SK-N-MC (cell line): Measurements from ENCODE around the gene NAA35.
A peak's percentile ranks its signal among the peaks of the same experiment; 100 is the strongest.

Experiments used
- DNase-seq: peaks from one replicate; pipeline ENCODE4 v3.0.0-alpha.2; 2011; ENCODE audit warnings: low read depth, low spot score
- H3K27ac ChIP-seq: fragments of 200-600 bp; sonication (generic); 2 replicates; pipeline ENCODE4 v1.5.1; 2016; ENCODE audit warnings: mixed run types
- H3K36me3 ChIP-seq: fragments of 200-600 bp; sonication (generic); 2 replicates; pipeline ENCODE4 v1.6.1; 2017; ENCODE audit warnings: antibody characterized with exemption, low read length, mixed read lengths; ENCODE audit not compliant: insufficient read depth
- H3K4me3 ChIP-seq: fragments of 200-600 bp; sonication (generic); 2 replicates; pipeline ENCODE4 v1.5.1; 2016
- H3K9ac ChIP-seq: fragments of 200-600 bp; sonication (generic); 2 replicates; pipeline ENCODE4 v1.8.0; 2017; ENCODE audit warnings: mixed run types, mixed read lengths; ENCODE audit not compliant: insufficient read length
- H3K9me3 ChIP-seq: fragments of 200-600 bp; sonication (generic); 2 replicates; pipeline ENCODE4 v1.6.1; 2017; ENCODE audit warnings: low read depth, mild to moderate bottlenecking, antibody characterized with exemption, low read length, moderate library complexity, mixed read lengths
- EZH2 ChIP-seq: fragments of 200-600 bp; sonication (generic); IDR thresholded peaks from one replicate; pipeline ENCODE4 v1.6.1; 2017; ENCODE audit warnings: antibody characterized with exemption
- FOXP2 ChIP-seq: optimal IDR thresholded peaks from 2 replicates; pipeline ENCODE3; 2011; ENCODE audit warnings: mild to moderate bottlenecking, moderate library complexity; ENCODE audit not compliant: insufficient read depth; ENCODE audit errors: extremely low read length, control extremely low read depth
- POLR2AphosphoS5 ChIP-seq: IDR thresholded peaks from 2 replicates; pipeline ENCODE4 v1.6.1; 2012; ENCODE audit warnings: mild to moderate bottlenecking, low read depth, low read length, borderline replicate concordance

The NAA35 gene

DNA sequence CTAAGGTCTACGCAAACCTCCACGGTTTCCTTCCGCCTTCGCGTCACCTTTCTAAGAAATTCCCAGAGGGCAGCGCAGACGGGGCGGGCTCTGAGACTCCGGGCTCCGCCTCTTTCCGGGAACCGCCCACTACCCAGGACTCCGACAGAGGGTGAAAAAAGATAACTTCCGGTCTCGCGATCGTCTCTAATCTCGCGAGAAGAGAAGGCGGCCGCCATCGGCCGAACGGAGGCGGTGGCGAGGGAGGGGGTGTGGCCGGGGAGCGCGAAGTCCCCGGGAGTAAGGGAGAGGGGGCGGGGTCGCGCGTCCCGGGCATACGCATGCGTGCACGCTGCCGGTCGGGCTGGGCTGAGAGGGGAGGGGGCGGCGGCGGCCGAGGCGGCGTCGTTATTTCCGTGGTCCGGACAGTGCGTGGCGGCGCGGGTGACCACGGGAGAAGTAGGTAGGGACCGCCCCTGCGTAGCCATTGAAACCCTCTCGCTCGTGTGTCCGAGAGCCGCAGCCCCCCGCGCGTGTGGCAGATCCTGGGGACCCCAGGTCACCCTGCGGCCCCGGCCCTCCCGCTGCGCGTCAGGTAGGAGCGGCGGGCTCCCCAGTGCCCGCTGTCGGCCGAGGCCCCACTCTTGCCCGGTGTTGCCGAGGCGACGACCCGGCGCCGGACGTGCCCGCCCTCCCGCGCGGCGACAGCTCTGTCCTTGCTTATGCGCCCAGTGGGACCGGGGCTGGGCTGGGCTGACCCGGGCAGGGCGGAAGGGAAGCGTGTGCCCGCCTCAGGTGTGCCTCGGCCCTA is at the start of gene NAA35:
Gene NAA35 (plus strand): TSS at position 315 of the 790 bp plus-strand sequence. CDS start 1,014 bp downstream, outside the sequence.
- Histone ChIP-seq H3K36me3 (peaks cover 31% of the 10 kb centered on the region), H3K9me3 (no peaks in the 10 kb centered on the region), H3K4me3 (peak within 1 kb of the TSS; percentile 96), H3K9ac (peak within 1 kb of the TSS; percentile 96), H3K27ac (peak within 1 kb of the TSS; percentile 80)
- TF ChIP-seq FOXP2 (no peak), EZH2 (no peak), POLR2AphosphoS5 (peak; percentile 83; the same call in 1 of the 2 replicates)
- DNase-seq = peak; percentile 90

DNA sequence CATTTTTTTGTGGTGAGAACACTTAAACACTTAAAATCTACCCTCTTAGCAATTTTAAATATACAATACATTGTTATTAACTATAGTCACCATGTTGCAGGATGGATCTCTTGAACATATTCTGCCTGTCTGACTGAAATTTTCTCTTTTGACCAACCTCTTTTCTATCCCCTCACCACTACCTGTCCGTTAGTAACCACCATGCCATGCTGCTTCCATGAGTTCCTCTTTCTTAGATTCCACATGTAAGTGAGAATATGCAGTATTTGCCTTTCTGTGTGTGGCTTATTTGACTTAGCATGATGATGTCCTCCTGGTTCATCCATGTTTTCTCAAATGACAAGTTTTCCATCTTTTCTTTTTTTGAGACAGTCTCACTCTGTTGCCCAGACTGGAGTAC is 48.5 kb upstream of the NAA35 start:
- Histone ChIP-seq H3K4me3 (no peak overlapping the region), H3K9ac (no peak overlapping the region), H3K9me3 (no peaks in the 10 kb centered on the region), H3K36me3 (no peaks in the 10 kb centered on the region), H3K27ac (no peak overlapping the region)
- no peak for TF ChIP-seq FOXP2
- TF ChIP-seq EZH2 = no peak
- TF ChIP-seq POLR2AphosphoS5 = no peak
- no peak for DNase-seq

DNA sequence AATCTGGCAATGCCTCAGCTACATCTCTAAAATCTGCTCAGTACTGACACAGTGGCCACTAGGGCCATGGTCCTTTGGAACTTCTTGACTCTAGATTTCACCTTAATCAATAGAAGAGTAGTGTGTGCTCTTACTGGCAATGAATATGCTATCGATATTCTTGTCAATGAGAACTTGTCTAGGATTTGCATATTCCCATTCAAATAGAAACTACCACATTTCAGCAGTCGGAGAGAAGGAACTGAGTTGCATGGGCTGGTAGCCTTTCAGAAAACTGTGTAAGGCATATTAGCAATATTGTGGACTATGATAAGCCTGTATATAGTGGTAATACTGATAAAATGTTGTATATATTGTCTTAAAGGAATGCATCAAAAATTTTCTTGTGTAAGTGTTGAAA is 45.3 kb upstream of the NAA35 start:
- Histone ChIP-seq H3K36me3 (no peaks in the 10 kb centered on the region), H3K4me3 (no peak overlapping the region), H3K27ac (no peak overlapping the region), H3K9ac (no peak overlapping the region), H3K9me3 (no peaks in the 10 kb centered on the region)
- TF ChIP-seq POLR2AphosphoS5 (no peak), EZH2 (no peak), FOXP2 (no peak)
- DNase-seq = no peak

DNA sequence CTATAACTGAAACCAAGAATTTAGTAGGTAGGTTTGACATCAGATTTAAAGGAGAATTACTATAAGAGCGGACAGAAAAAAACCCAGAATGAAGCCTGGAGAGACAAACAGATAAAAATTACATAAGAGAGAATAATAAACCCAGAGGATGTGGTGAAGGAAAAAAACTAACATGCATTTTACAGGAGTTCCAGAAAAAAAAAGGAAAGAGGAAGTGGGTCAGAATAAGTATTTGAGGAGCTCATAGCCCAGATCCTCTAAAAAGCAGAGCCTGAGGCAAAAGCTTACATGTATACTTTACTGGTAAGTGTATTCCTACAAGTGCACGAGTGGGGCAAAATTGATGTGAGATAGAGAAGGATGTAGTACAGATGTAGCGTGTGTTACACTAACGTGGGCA is 43.1 kb upstream of the NAA35 start:
- Histone ChIP-seq H3K36me3 (no peaks in the 10 kb centered on the region), H3K9me3 (no peaks in the 10 kb centered on the region), H3K9ac (peak overlapping the region; percentile 11), H3K27ac (no peak overlapping the region), H3K4me3 (no peak overlapping the region)
- peak; percentile 42 for DNase-seq
- no peak for TF ChIP-seq POLR2AphosphoS5
- TF ChIP-seq FOXP2 = no peak
- TF ChIP-seq EZH2 = no peak

DNA sequence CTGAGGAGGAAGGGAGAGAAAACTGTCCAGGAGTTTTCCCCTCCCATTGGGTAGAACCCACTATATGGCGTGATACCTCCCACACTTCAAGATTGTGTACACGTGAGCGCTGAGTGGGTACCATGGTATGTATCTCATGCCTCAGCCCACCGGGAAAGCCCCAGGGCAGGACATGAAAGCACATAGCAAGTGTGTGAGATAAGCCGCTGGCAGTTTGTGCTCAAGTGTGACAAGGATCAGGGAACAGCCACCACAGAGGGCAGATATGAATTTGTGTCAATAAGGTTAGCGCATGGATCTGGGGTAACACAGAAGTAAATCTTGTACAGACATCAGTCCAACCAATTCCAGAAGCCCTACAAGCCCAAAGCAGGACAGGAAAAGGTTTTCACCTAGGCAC is 42.6 kb upstream of the NAA35 start:
- no peak for TF ChIP-seq EZH2
- TF ChIP-seq POLR2AphosphoS5 = no peak
- TF ChIP-seq FOXP2 = no peak
- no peak for DNase-seq
- Histone ChIP-seq H3K9ac (no peak overlapping the region), H3K36me3 (no peaks in the 10 kb centered on the region), H3K4me3 (no peak overlapping the region), H3K9me3 (no peaks in the 10 kb centered on the region), H3K27ac (no peak overlapping the region)

DNA sequence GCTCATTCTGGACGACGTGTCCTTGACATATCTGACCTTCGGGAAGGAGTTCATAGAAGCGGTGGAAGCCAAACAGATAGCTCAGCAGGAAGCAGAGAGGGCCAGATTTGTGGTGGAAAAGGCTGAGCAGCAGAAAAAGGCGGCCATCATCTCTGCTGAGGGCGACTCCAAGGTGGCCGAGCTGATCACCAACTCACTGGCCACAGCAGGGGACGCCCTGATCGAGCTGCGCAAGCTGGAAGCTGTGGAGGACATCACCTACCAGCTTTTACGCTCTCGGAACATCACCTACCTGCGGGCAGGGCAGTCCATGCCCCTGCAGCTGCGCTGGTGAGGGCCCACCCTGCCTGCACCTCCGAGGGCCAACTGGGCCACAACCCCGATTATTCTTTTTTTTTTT is 41.6 kb upstream of the NAA35 start:
- Histone ChIP-seq H3K9me3 (no peaks in the 10 kb centered on the region), H3K36me3 (no peaks in the 10 kb centered on the region), H3K4me3 (no peak overlapping the region), H3K27ac (no peak overlapping the region), H3K9ac (no peak overlapping the region)
- DNase-seq = no peak
- TF ChIP-seq EZH2 = no peak
- no peak for TF ChIP-seq FOXP2
- TF ChIP-seq POLR2AphosphoS5 = no peak

DNA sequence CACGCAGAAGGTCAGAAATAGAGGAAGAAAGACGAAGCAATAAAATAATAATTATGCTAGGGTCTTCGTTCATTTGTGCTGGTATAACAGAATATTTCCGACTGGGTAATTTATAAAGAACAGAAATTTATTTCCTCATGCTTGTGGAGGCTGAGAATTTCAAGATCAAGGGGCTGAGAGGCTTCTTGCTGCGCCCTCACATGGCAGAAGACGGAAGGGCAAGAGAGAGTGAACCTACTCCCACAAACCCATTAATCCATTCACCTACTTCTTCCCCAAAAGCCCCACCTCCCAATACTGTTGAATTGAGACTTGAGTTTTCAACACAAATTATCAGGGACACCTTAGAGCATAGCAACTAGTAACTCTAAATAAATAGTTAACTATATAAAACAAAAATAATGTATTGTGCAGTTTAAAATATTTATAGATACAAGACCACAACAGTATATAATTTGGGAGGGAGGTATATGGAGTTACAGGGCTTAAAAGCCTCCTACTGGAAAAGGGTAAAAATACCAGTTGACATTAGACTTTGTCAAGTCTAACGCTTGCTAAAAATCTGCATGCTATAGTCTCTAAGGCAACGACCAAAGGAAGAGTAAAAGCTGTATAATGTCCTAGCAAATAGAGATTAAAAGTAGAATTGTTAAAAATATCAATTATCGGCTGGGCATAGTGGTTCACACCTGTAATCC is 40.3 kb upstream of the NAA35 start:
- no peak for DNase-seq
- H3K4me3 ChIP-seq = no peak overlapping the region
- no peaks in the 10 kb centered on the region for H3K9me3 ChIP-seq
- TF ChIP-seq FOXP2 = no peak
- no peak for TF ChIP-seq POLR2AphosphoS5
- no peak for TF ChIP-seq EZH2
- no peaks in the 10 kb centered on the region for H3K36me3 ChIP-seq
- H3K9ac ChIP-seq = no peak overlapping the region
- H3K27ac ChIP-seq = no peak overlapping the region

DNA sequence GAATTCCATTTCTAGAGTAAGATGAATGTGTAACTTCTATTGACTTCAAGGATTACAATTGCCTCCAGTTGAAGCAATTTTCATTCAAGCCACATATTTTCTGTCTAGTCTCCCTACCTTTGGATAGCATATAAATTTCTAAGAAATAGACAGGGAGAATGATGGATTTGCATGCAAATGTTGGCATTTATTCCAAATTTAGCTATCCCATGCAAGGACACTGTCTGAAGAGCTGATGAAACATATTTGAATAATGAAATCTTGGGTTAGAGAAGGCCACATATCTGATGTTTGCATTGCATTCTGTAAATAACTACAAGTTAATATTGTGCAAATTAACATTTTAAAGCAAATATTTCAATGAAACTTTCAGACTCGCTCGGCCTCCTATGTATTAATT is 36.0 kb upstream of the NAA35 start:
- H3K27ac ChIP-seq = no peak overlapping the region
- H3K9ac ChIP-seq = no peak overlapping the region
- no peak for TF ChIP-seq EZH2
- no peaks in the 10 kb centered on the region for H3K9me3 ChIP-seq
- no peak for DNase-seq
- H3K36me3 ChIP-seq = no peaks in the 10 kb centered on the region
- H3K4me3 ChIP-seq = no peak overlapping the region

DNA sequence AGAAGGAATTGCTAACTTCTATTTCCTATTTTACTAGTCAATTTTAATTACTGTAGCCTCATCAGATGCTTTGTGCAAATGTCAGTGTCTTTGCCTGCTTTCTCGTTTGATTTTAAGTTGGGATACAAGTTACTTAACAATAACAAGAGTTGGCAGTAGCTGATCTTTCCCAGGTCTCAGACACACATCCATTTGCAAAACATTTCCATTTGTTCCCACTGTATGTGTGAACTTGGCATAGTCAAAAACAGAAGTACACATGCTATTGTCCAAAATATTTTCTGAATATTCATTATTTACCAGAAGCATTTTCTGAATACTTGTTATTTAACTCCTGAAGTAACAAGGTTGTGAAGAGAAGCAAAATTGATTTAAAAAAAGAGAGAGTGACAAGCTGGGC is 35.0 kb upstream of the NAA35 start:
- H3K27ac ChIP-seq = no peak overlapping the region
- no peaks in the 10 kb centered on the region for H3K36me3 ChIP-seq
- no peaks in the 10 kb centered on the region for H3K9me3 ChIP-seq
- no peak overlapping the region for H3K9ac ChIP-seq
- no peak for DNase-seq
- H3K4me3 ChIP-seq = no peak overlapping the region
- TF ChIP-seq FOXP2 (no peak), POLR2AphosphoS5 (no peak), EZH2 (no peak)
